Measurements from ENCODE around the gene GPR156.

GRCh38 chr3:120168038-120168437, 117.0 kb downstream of the GPR156 start:
- TF ChIP-seq POLR2AphosphoS5 (IDR thresholded peaks at IDR 0.05; ENCODE audit: low read depth, low read length) (no peak), SIN3A (IDR thresholded peaks at IDR 0.05; ENCODE audit: borderline replicate concordance, insufficient read depth, low read length) (no peak), REST (IDR thresholded peaks at IDR 0.05; ENCODE audit: insufficient read depth in 1 of 2, low read depth in 2 of 2, low read length in 2 of 2) (no peak), TAF1 (IDR thresholded peaks at IDR 0.05; ENCODE audit: borderline replicate concordance, insufficient read depth, low read length) (no peak)
